PC-9 (cell line): Measurements from ENCODE around the gene VGLL4. TPM values are rescaled to one million over a fixed set of nuclear protein-coding genes. Genes with fewer than 3 reads are reported as not detected.

Experiments
- BruUV-seq: library from RNA; stranded (reverse); fragments of 400-500 nt; replicated peaks from 2 replicates; lab custom pipeline; 2021; lab: Mats Ljungman, UMichigan
- CTCF ChIA-PET: fragments of 300-600 bp; sonication (Branson Sonifier 250); formaldehyde crosslinking; loops from one replicate; lab custom pipeline; 2022; ENCODE audit warnings: antibody characterized with exemption; lab: Charles Lee
- POLR2A ChIA-PET: fragments of 300-600 bp; sonication (Branson Sonifier 250); formaldehyde crosslinking; loops from one replicate; lab custom pipeline; 2022; ENCODE audit warnings: antibody characterized with exemption; ENCODE audit not compliant: unreplicated experiment; lab: Charles Lee
- DNase-seq, 2 experiments: peaks; one replicate each; pipeline versions ENCODE4 v3.0.0 to v3.0.0-alpha.2; 2015 to 2022; ENCODE audit warnings: mixed read lengths in 1 of 2
- H2AFZ ChIP-seq: fragments of 200-600 bp; sonication (generic); 2 replicates; pipeline ENCODE4 v1.8.1; 2017; ENCODE audit warnings: antibody characterized with exemption
- H3F3A ChIP-seq: fragments of 200-600 bp; sonication (generic); 2 replicates; pipeline ENCODE4 v1.8.1; 2017; ENCODE audit warnings: antibody characterized with exemption, mild to moderate bottlenecking, low read depth; ENCODE audit not compliant: insufficient read depth
- H3K27ac ChIP-seq: fragments of 200-600 bp; sonication (generic); 2 replicates; pipeline ENCODE4 v1.6.1; 2016; ENCODE audit warnings: mixed run types
- H3K27me3 ChIP-seq: fragments of 200-600 bp; sonication (generic); 2 replicates; pipeline ENCODE4 v1.6.1; 2016; ENCODE audit warnings: low read depth, mixed run types; ENCODE audit not compliant: insufficient read depth
- H3K36me3 ChIP-seq: fragments of 200-600 bp; sonication (generic); 2 replicates; pipeline ENCODE4 v1.6.1; 2016; ENCODE audit warnings: low read depth, mixed run types
- H3K4me1 ChIP-seq: fragments of 200-600 bp; sonication (generic); replicated peaks from 2 replicates; pipeline ENCODE4 v1.6.1; 2016; ENCODE audit warnings: mixed run types; ENCODE audit not compliant: insufficient read depth
- H3K4me2 ChIP-seq: fragments of 200-600 bp; sonication (generic); 2 replicates; pipeline ENCODE4 v1.6.1; 2017; ENCODE audit warnings: mixed run types
- H3K4me3 ChIP-seq: fragments of 200-600 bp; sonication (generic); 2 replicates; pipeline ENCODE4 v1.6.1; 2016; ENCODE audit warnings: mixed run types
- H3K79me2 ChIP-seq: fragments of 200-600 bp; sonication (generic); 2 replicates; pipeline ENCODE4 v1.6.1; 2017; ENCODE audit warnings: low read depth, mixed run types
- H3K9me2 ChIP-seq: fragments of 200-600 bp; sonication (generic); 2 replicates; pipeline ENCODE4 v1.8.1; 2017; ENCODE audit warnings: mild to moderate bottlenecking; ENCODE audit not compliant: insufficient read depth
- H3K9me3 ChIP-seq: fragments of 200-600 bp; sonication (generic); 2 replicates; pipeline ENCODE4 v1.8.1; 2016; ENCODE audit warnings: low read depth; ENCODE audit not compliant: insufficient read depth
- H4K20me1 ChIP-seq: fragments of 200-600 bp; sonication (generic); 2 replicates; pipeline ENCODE4 v1.8.1; 2017; ENCODE audit not compliant: insufficient read depth
- EZH2 ChIP-seq: fragments of 200-600 bp; sonication (generic); IDR thresholded peaks from 2 replicates; pipeline ENCODE4 v1.8.0; 2017; ENCODE audit warnings: antibody characterized with exemption, low read depth
- intact Hi-C: fragments of 100-400 bp; cut with micrococcal nuclease; formaldehyde crosslinking; loops from one replicate; pipeline ENCODE4 v1.10.0; 2022; ENCODE audit not compliant: unreplicated experiment
- total RNA-seq: library from RNA; stranded (reverse); gene quantifications from 2 replicates; pipeline ENCODE4 v1.2.3, GENCODE V29; 2021
- TF ChIP-seq, protein P1 (sequence below): fragments of 200-600 bp; sonication (generic); conservative IDR thresholded peaks from 2 replicates; pipeline ENCODE4 v1.6.1; 2017; ENCODE audit warnings: mixed run types, antibody characterized with exemption, mild to moderate bottlenecking, moderate library complexity

Gene VGLL4
- total RNA-seq, 1 experiment from 2014 or later = 42.2 TPM

- no TSS peak for BruUV-seq
- no peak for DNase-seq
- H3K9me3 ChIP-seq = no peaks in the 10 kb centered on the region
- no peaks in the 10 kb centered on the region for H3K9me2 ChIP-seq
- H3K27ac ChIP-seq = no peak overlapping the region
- H2AFZ ChIP-seq = no peak overlapping the region
- CTCF ChIA-PET = no interaction called here
- intact Hi-C loops = no loop called here
- no peaks in the 10 kb centered on the region for H4K20me1 ChIP-seq
- H3K4me1 ChIP-seq = no peaks in the 10 kb centered on the region
- H3K4me2 ChIP-seq = no peak overlapping the region
- TF ChIP-seq EZH2 = no peak
- TF ChIP-seq, protein P1, sequence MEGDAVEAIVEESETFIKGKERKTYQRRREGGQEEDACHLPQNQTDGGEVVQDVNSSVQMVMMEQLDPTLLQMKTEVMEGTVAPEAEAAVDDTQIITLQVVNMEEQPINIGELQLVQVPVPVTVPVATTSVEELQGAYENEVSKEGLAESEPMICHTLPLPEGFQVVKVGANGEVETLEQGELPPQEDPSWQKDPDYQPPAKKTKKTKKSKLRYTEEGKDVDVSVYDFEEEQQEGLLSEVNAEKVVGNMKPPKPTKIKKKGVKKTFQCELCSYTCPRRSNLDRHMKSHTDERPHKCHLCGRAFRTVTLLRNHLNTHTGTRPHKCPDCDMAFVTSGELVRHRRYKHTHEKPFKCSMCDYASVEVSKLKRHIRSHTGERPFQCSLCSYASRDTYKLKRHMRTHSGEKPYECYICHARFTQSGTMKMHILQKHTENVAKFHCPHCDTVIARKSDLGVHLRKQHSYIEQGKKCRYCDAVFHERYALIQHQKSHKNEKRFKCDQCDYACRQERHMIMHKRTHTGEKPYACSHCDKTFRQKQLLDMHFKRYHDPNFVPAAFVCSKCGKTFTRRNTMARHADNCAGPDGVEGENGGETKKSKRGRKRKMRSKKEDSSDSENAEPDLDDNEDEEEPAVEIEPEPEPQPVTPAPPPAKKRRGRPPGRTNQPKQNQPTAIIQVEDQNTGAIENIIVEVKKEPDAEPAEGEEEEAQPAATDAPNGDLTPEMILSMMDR = no peak
- no peaks in the 10 kb centered on the region for H3K36me3 ChIP-seq
- no peaks in the 10 kb centered on the region for H3K27me3 ChIP-seq
- H3K79me2 ChIP-seq = no peaks in the 10 kb centered on the region
- POLR2A ChIA-PET = no interaction called here
- no peaks in the 10 kb centered on the region; the same call in 1 of the 2 replicates for H3F3A ChIP-seq
- H3K4me3 ChIP-seq = no peak overlapping the region
Observed at GRCh38 chr3:11523572-11524101, 120.1 kb downstream of the VGLL4 start.

GRCh38 chr3:11522953-11523571, 120.7 kb downstream of the VGLL4 start:
- no TSS peak for BruUV-seq

DNA sequence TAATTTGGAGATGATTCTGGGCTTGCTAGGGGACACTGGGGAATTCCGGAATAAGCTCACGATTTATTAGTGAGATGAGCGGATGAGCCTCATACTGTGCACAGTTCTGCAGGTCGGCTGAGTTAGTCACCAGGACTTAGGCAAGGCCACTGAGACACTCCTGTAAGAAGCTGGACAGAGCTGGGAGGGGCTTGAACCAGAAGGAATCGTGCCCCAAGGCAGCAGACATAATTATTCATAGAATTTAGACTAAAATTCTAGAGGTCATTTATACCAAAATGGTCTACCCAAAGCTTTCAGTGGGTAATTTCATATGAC, 121.4 kb downstream of the VGLL4 start:
- no TSS peak for BruUV-seq
- CTCF ChIA-PET = no interaction called here
- no peaks in the 10 kb centered on the region for H3K9me3 ChIP-seq
- TF ChIP-seq, protein P1 = no peak
- no peak for TF ChIP-seq EZH2
- POLR2A ChIA-PET = no interaction called here
- H3K4me2 ChIP-seq = no peak overlapping the region
- no peaks in the 10 kb centered on the region for H3K36me3 ChIP-seq
- no peaks in the 10 kb centered on the region for H3K79me2 ChIP-seq
- H3K27me3 ChIP-seq = no peaks in the 10 kb centered on the region
- H3F3A ChIP-seq = no peaks in the 10 kb centered on the region; the same call in 1 of the 2 replicates
- no peak overlapping the region for H2AFZ ChIP-seq
- no peak overlapping the region for H3K27ac ChIP-seq
- DNase-seq = no peak
- intact Hi-C loops = no loop called here
- no peaks in the 10 kb centered on the region for H3K4me1 ChIP-seq
- no peak overlapping the region for H3K4me3 ChIP-seq
- H4K20me1 ChIP-seq = no peaks in the 10 kb centered on the region
- no peaks in the 10 kb centered on the region for H3K9me2 ChIP-seq

More at GRCh38 chr3:11522953-11523571, 120.7 kb downstream of the VGLL4 start:
- no peak for DNase-seq
- Histone ChIP-seq H3K4me2 (no peak overlapping the region), H3K4me3 (no peak overlapping the region), H3F3A (no peaks in the 10 kb centered on the region; the same call in 1 of the 2 replicates), H2AFZ (no peak overlapping the region), H4K20me1 (no peaks in the 10 kb centered on the region), H3K27ac (no peak overlapping the region), H3K9me2 (no peaks in the 10 kb centered on the region), H3K79me2 (no peaks in the 10 kb centered on the region), H3K27me3 (no peaks in the 10 kb centered on the region), H3K36me3 (no peaks in the 10 kb centered on the region), H3K4me1 (no peaks in the 10 kb centered on the region), H3K9me3 (no peaks in the 10 kb centered on the region)
- no peak for TF ChIP-seq EZH2
- TF ChIP-seq, protein P1 = no peak
- CTCF ChIA-PET = no interaction called here
- POLR2A ChIA-PET = no interaction called here
- intact Hi-C loops = no loop called here
